PC-3 (cell line): Measurements from ENCODE around the gene YLPM1. TPM values are rescaled to one million over a fixed set of nuclear protein-coding genes. Genes with fewer than 3 reads are reported as not detected.

Experiments
- ATAC-seq: fragments of 200-7000 bp; cut with Tn5 transposase; 2 replicates; pipeline ENCODE4 v1.9.1; 2020; ENCODE audit warnings: mild to moderate bottlenecking, moderate library complexity
- BruUV-seq: library from RNA; stranded (reverse); fragments of 400-500 nt; replicated peaks from 2 replicates; lab custom pipeline; 2021; lab: Mats Ljungman, UMichigan
- CTCF ChIA-PET: fragments of 300-600 bp; sonication (Branson Sonifier 250); formaldehyde crosslinking; loops from one replicate; lab custom pipeline; 2022; ENCODE audit warnings: antibody characterized with exemption; lab: Charles Lee
- POLR2A ChIA-PET: fragments of 300-600 bp; sonication (Branson Sonifier 250); formaldehyde crosslinking; loops from one replicate; lab custom pipeline; 2022; ENCODE audit warnings: antibody characterized with exemption; ENCODE audit not compliant: unreplicated experiment; lab: Charles Lee
- DNase-seq: peaks from one replicate; pipeline ENCODE4 v3.0.0-alpha.2; 2015
- H2AFZ ChIP-seq: fragments of 300-600 bp; sonication (generic); 2 replicates; pipeline ENCODE4 v1.6.0; 2016; ENCODE audit warnings: antibody characterized with exemption, low read length
- H3F3A ChIP-seq: fragments of 300-600 bp; sonication (generic); one replicate; pipeline ENCODE4 v1.6.0; 2017; ENCODE audit warnings: antibody characterized with exemption, low read length, control low read depth, mild to moderate bottlenecking; ENCODE audit not compliant: unreplicated experiment
- H3K27ac ChIP-seq: fragments of 300-600 bp; sonication (generic); 2 replicates; pipeline ENCODE4 v1.5.1; 2016; ENCODE audit warnings: mild to moderate bottlenecking, low read length
- H3K27me3 ChIP-seq: fragments of 300-600 bp; sonication (generic); 2 replicates; pipeline ENCODE4 v1.6.1; 2016; ENCODE audit warnings: low read length, mixed read lengths
- H3K36me3 ChIP-seq: fragments of 300-600 bp; sonication (generic); 2 replicates; pipeline ENCODE4 v1.6.1; 2016; ENCODE audit warnings: low read depth, mixed run types, low read length, mixed read lengths
- H3K4me1 ChIP-seq: fragments of 300-600 bp; sonication (generic); 2 replicates; pipeline ENCODE4 v1.5.1; 2016; ENCODE audit warnings: low read length; ENCODE audit not compliant: insufficient read depth
- H3K4me2 ChIP-seq: fragments of 300-600 bp; sonication (generic); 2 replicates; pipeline ENCODE4 v1.6.0; 2016; ENCODE audit warnings: low read length
- H3K4me3 ChIP-seq: fragments of 300-600 bp; sonication (generic); 2 replicates; pipeline ENCODE4 v1.5.1; 2016; ENCODE audit warnings: mild to moderate bottlenecking, low read length, mixed read lengths
- H3K79me2 ChIP-seq: fragments of 300-600 bp; sonication (generic); 2 replicates; pipeline ENCODE4 v1.6.1; 2017; ENCODE audit warnings: low read length, mixed read lengths
- H3K9ac ChIP-seq: fragments of 300-600 bp; sonication (generic); 2 replicates; pipeline ENCODE4 v1.6.0; 2016; ENCODE audit warnings: mild to moderate bottlenecking, low read length
- H3K9me2 ChIP-seq: fragments of 300-600 bp; sonication (generic); replicated peaks from 2 replicates; pipeline ENCODE4 v1.6.1; 2016; ENCODE audit warnings: mixed run types, low read length, mixed read lengths
- H3K9me3 ChIP-seq: fragments of 300-600 bp; sonication (generic); 2 replicates; pipeline ENCODE4 v1.6.1; 2016; ENCODE audit warnings: low read length, mixed read lengths
- H4K20me1 ChIP-seq: fragments of 300-600 bp; sonication (generic); 2 replicates; pipeline ENCODE4 v1.6.1; 2016; ENCODE audit warnings: low read length, mixed read lengths
- EZH2 ChIP-seq: fragments of 300-600 bp; sonication (generic); IDR thresholded peaks from one replicate; pipeline ENCODE4 v1.6.1; 2017; ENCODE audit warnings: antibody characterized with exemption, mild to moderate bottlenecking, low read length; ENCODE audit not compliant: unreplicated experiment
- EZH2phosphoT487 ChIP-seq: fragments of 300-600 bp; sonication (generic); IDR thresholded peaks from 2 replicates; pipeline ENCODE4 v1.6.1; 2018; ENCODE audit warnings: mild to moderate bottlenecking, antibody characterized with exemption, low read length, borderline replicate concordance
- intact Hi-C: fragments of 100-400 bp; cut with micrococcal nuclease; formaldehyde crosslinking; loops from 2 replicates; pipeline ENCODE4 v1.9.0; 2023
- total RNA-seq: library from RNA; depleted of rRNA; stranded (reverse); fragments of >200 nt; gene quantifications from 2 replicates; pipeline ENCODE4 v1.2.3, GENCODE V29; 2014
- TF ChIP-seq, protein P1 (sequence below): fragments of 300-600 bp; sonication (generic); conservative IDR thresholded peaks from 2 replicates; pipeline ENCODE4 v1.5.1; 2017; ENCODE audit warnings: antibody characterized with exemption, low read depth, mild to moderate bottlenecking, low read length

The YLPM1 gene
- total RNA-seq, 1 experiment from 2014 or later: 25.1 TPM

GRCh38 chr14:74832849-74833248 is 69.7 kb downstream of the YLPM1 start:
- Histone ChIP-seq H3K9me3 (no peaks in the 10 kb centered on the region), H4K20me1 (no peaks in the 10 kb centered on the region), H3K9me2 (no peaks in the 10 kb centered on the region), H3F3A (no peaks in the 10 kb centered on the region), H2AFZ (no peak overlapping the region), H3K27ac (no peak overlapping the region), H3K4me2 (no peak overlapping the region), H3K4me1 (no peaks in the 10 kb centered on the region), H3K79me2 (no peaks in the 10 kb centered on the region), H3K4me3 (no peak overlapping the region), H3K9ac (no peak overlapping the region), H3K36me3 (peaks cover 36% of the 10 kb centered on the region), H3K27me3 (no peaks in the 10 kb centered on the region)
- ATAC-seq (no peak), DNase-seq (no peak)
- BruUV-seq: no TSS peak
- no peak for TF ChIP-seq EZH2
- TF ChIP-seq EZH2phosphoT487: no peak
- TF ChIP-seq, protein P1, sequence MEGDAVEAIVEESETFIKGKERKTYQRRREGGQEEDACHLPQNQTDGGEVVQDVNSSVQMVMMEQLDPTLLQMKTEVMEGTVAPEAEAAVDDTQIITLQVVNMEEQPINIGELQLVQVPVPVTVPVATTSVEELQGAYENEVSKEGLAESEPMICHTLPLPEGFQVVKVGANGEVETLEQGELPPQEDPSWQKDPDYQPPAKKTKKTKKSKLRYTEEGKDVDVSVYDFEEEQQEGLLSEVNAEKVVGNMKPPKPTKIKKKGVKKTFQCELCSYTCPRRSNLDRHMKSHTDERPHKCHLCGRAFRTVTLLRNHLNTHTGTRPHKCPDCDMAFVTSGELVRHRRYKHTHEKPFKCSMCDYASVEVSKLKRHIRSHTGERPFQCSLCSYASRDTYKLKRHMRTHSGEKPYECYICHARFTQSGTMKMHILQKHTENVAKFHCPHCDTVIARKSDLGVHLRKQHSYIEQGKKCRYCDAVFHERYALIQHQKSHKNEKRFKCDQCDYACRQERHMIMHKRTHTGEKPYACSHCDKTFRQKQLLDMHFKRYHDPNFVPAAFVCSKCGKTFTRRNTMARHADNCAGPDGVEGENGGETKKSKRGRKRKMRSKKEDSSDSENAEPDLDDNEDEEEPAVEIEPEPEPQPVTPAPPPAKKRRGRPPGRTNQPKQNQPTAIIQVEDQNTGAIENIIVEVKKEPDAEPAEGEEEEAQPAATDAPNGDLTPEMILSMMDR: no peak
- ChIA-PET POLR2A (no interaction called here), CTCF (no interaction called here)
- intact Hi-C loops: no loop called here

- CTCF ChIA-PET: no interaction called here
- DNase-seq: no peak
- no TSS peak for BruUV-seq
- no peaks in the 10 kb centered on the region for H3K4me1 ChIP-seq
- TF ChIP-seq, protein P1: no peak
- TF ChIP-seq EZH2 (no peak), EZH2phosphoT487 (no peak)
- H3K36me3 ChIP-seq: peaks cover 28% of the 10 kb centered on the region
- POLR2A ChIA-PET: no interaction called here
- no peak overlapping the region for H3K27ac ChIP-seq
- H3K79me2 ChIP-seq: no peaks in the 10 kb centered on the region
- H3F3A ChIP-seq: no peaks in the 10 kb centered on the region
- H2AFZ ChIP-seq: no peak overlapping the region
- no peak for ATAC-seq
- H3K9me2 ChIP-seq: no peaks in the 10 kb centered on the region
- no peak overlapping the region for H3K4me2 ChIP-seq
- no peaks in the 10 kb centered on the region for H4K20me1 ChIP-seq
- H3K9ac ChIP-seq: no peak overlapping the region
- H3K9me3 ChIP-seq: no peaks in the 10 kb centered on the region
- H3K4me3 ChIP-seq: no peak overlapping the region
- no peaks in the 10 kb centered on the region for H3K27me3 ChIP-seq
- intact Hi-C loops: no loop called here
These were observed 71.7 kb downstream of the YLPM1 start for GRCh38 chr14:74834692-74835392.

DNA sequence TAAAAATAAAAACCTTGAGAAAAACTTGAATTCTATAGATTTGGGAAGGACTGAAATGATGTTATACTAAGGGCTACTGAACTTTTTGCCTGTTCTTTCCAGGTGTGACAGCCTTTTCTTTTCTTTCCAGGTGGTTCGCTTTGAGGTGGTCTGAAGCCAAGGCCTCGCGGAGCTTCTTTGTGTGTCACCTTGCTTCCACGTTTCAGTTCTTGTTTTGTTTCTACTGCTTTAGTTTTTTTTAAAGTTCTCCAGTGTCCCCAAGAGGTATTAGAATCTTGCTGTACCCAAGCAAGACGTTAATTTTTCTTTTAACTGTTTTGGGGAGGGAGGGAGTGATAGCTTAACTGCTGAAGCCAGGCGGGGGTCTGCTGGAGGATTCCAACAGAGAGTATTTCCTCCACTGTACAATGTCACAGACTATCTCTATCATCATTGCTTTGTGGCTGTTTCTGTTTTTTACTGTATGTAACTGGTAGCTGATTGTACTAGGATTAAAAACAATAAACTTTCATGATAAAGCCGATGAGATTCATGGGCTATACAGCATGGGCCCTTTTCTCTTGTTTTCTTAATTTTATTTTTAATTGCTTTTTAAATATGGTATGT is 72.6 kb downstream of the YLPM1 start:
- ATAC-seq (no peak), DNase-seq (no peak)
- CTCF ChIA-PET: no interaction called here
- Histone ChIP-seq H3K4me1 (no peaks in the 10 kb centered on the region), H3K9ac (no peak overlapping the region), H3K9me2 (no peaks in the 10 kb centered on the region), H3F3A (no peaks in the 10 kb centered on the region), H3K4me3 (no peak overlapping the region), H3K79me2 (no peaks in the 10 kb centered on the region), H4K20me1 (no peaks in the 10 kb centered on the region), H3K9me3 (no peaks in the 10 kb centered on the region), H3K27me3 (no peaks in the 10 kb centered on the region), H3K27ac (no peak overlapping the region), H2AFZ (no peak overlapping the region), H3K4me2 (no peak overlapping the region), H3K36me3 (peaks cover 19% of the 10 kb centered on the region)
- TF ChIP-seq, protein P1: no peak
- no peak for TF ChIP-seq EZH2
- TF ChIP-seq EZH2phosphoT487: no peak
- POLR2A ChIA-PET: no interaction called here
- intact Hi-C loops: no loop called here
- BruUV-seq: no TSS peak
